H1 (cell line): ENCODE results near the gene MS4A15. TPM values are rescaled to one million over a fixed set of nuclear protein-coding genes. Genes with fewer than 3 reads are reported as not detected.

Experiments
- CHD7 ChIP-seq: fragments of 300-600 bp; sonication (generic); IDR thresholded peaks from 2 replicates; pipeline ENCODE4 v1.7.1; 2012; ENCODE audit warnings: low read length, moderate library complexity, mild to moderate bottlenecking, inconsistent platforms; ENCODE audit not compliant: insufficient replicate concordance
- YY1 ChIP-seq: IDR thresholded peaks from 2 replicates; pipeline ENCODE4 v1.6.1; 2011; ENCODE audit warnings: low read depth, mild to moderate bottlenecking, low read length
- polyA plus RNA-seq, 7 experiments: library from polyadenylated mRNA; depleted of rRNA in 3 of 7; stranded (reverse) in 5 of 7; unstranded in 2 of 7; fragments of >200 nt in 5 of 7; fragments of 200-250 nt in 2 of 7; gene quantifications; 1 replicate in 5 of 7; 2 replicates in 1 of 7; 4 replicates in 1 of 7; pipeline versions ENCODE4 v1.2.1 to v1.2.3, GENCODE V29; 2011 to 2013; ENCODE audit warnings: missing spikeins in 2 of 7, mixed read lengths in 2 of 7
- total RNA-seq: library from RNA; stranded (reverse); fragmentation: NEBNext Ultra II Directional; extraction: Animal tissue kit (Norgen Biotek cat#: 25700); gene quantifications from 2 replicates; pipeline ENCODE4 v1.2.1, GENCODE V29; 2021

Gene MS4A15
- total and polyA plus RNA-seq, 2 of the 8 experiments (the other 6 are each of a cell fraction or from before 2014, with no cell fraction given), result 0.15 to 0.17 TPM

- TF ChIP-seq CHD7 (no peak), YY1 (no peak)
- TF ChIP-seq, all 59 proteins: peak for 2
Measured at GRCh38 chr11:60743058-60743457, 13.6 kb upstream of the MS4A15 start (continued).
